Measurements from ENCODE around the gene FGA.

DNA sequence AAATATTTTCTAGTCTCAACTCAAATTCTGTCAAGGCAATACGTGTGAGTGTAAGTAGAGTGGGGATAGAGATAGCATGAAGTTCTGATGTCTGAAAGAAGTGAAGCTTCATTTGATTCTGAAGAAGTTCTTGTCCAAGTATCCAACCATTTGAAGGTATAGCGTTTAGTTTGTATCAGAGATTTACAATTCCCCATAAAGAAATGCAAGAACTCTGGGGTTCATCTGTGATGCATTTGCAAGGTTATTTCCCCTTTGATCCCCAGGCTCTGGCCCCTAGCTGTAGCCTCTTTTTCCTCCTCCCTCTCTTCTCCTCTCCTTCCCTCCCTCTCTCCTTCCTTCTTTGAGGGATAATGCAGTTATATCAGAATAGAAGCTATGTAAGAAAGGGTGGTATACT lies 7.8 kb downstream of the FGA start:
- TF ChIP-seq EZH2phosphoT487 (IDR thresholded peaks at IDR 0.05) (no peak), CTCF (IDR thresholded peaks at IDR 0.05) (no peak), EZH2 (IDR thresholded peaks at IDR 0.05) (no peak)
